NCI-H345 (cell line): ENCODE data around the gene HYAL4.
"Not testable (repeated sequence)": the region's sequence is repeated elsewhere in the genome, so short reads cannot be mapped to it uniquely, and the experiment has no call there.

ENCODE experiments used
- DNase-seq: peaks from one replicate; lab custom pipeline; 2025; lab: John Stamatoyannopoulos, UW

The HYAL4 gene

DNA sequence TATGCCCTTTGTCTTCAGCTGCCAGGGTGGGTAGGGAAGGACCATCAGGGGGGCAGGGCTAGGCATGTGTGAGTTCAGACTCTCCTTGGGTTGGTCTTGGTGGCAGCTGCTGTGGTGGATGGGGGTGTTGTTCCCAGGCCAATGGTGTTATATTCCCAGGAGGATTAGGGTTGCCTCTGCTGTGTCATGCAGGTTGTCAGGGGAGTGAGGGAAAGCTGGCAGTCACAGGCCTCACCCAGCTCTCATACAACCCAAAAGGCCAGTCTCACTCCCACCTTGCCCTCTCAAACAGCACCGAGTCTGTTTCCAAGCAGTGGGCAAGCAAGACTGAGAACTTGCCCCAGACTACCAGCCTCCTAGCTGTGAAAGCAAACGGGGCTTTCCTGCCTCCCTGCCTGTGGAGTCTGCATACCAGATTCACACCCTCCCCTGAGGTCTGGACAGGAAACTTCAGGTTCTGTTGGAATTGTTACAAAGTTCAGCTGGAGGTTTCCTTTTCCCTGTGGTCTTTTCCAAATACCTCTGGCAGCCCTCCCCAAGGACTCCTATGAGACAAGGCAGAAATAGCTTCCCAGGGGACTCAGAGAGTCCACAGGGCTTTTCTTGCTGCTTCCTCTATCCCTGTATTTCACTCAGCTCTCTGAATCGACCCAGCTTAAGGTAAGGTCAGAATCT is 1.4 kb downstream of the HYAL4 start:
- DNase-seq = peak; percentile 60

DNA sequence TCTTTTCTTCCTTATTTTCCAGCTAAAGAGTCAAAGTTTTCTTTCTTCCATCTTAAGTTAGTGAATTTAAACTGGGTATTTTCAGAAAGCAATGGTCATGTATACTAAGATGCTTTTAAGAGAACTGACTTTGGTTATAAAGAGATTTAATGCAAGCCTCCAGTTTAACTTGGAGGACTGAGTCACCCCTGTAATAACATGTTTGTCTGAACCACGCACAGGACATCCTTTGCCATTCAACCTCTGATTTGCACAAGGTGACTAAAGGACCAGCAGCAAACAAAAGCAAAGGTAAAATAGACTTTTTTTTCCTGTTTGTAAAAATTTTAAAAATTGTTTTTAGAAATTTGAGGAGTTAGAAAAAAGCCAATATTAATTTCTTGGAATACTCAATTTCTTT is 2.9 kb downstream of the HYAL4 start:
- DNase-seq = no peak

DNA sequence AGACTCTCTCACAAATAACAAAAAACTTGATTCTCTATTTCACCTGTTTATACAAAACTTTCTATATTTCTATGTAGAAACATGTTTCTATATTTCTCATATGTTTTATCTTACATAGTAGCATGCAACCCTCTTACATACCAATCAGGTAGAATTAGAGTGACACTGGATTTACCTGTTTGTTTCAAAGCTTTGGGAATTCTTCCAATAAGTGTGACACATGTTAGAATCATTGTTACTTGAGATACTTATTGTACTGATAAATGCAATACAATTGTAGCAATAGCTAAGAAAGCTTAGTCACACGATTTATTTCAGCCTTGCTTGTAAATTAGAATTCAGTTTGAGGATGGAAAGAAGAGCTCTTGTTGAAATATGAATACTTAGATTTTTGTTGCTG is 4.9 kb downstream of the HYAL4 start:
- DNase-seq = no peak

DNA sequence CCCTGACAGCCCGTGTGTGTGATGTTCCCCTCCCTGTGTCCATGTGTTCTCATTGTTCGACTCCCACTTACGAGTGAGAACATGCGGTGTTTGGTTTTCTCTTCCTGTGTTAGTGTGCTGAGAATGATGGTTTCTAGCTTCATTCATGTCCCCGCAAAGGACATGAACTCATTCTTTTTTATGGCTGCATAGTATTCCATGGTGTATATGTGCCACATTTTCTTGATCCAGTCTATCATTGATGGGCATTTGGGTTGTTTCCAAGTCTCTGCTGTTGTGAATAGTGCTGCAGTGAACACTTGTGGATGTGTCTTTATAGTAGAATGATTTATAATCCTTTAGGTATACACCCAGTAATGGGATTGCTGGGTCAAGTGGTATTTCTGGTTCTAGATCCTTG is 6.4 kb downstream of the HYAL4 start:
- not testable (repeated sequence) for DNase-seq

DNA sequence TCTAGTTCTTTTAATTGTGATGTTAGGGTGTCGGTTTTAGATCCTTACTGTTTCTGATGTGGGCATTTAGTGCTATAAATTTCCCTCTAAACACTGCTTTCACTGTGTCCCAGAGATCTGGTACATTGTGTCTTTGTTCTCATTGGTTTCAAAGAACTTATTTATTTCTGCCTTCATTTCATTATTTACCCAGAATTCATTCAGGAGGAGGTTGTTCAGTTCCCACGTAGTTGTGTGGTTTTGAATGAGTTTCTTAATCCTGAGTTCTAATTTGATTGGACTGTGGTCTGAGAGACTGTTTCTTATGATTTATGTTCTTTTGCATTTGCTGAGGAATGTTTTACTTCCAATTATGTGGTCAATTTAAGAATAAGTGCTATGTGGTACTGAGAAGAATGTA is 9.3 kb downstream of the HYAL4 start:
- not testable (repeated sequence) for DNase-seq

DNA sequence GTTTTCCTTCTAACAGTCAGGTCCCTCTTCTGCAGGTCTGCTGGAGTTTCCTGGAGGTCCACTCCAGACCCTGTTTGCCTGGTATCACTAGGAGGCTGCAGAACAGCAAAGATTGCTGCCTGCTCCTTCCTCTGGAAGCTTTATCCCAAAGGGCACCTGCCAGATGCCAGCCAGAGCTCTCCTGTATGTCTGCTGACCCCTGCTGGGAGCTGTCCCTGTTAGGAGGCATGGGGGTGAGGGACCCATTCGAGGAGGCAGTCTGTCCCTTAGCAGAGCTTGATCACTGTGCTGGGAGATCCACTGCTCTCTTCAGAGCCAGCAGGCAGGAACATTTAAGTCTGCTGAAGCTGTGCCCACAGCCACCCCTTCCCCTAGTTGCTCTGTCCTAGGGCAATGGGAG is 11.5 kb downstream of the HYAL4 start:
- DNase-seq = not testable (repeated sequence)

DNA sequence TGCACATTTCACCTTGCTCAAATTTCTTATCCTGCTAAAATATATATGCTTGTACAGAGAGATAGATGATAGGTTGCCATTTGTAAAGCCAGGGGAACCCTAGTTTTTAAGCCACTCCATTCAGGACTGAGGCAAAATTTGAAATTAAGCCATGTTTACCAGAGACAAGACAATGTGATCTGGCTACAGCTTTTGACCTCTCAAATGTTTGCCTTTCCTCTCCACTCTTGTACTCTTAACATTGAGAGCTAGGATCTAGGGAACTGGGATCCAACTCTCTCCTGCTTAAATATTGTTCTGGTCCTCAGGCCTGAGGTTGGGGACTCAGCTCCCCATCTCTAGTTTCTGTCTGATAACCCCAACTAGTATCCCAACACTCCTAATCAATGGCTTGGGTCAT is 15.9 kb downstream of the HYAL4 start:
- DNase-seq = no peak

- DNase-seq = no peak
Observed at GRCh38 chr7:123862775-123863174, 17.8 kb downstream of the HYAL4 start.

DNA sequence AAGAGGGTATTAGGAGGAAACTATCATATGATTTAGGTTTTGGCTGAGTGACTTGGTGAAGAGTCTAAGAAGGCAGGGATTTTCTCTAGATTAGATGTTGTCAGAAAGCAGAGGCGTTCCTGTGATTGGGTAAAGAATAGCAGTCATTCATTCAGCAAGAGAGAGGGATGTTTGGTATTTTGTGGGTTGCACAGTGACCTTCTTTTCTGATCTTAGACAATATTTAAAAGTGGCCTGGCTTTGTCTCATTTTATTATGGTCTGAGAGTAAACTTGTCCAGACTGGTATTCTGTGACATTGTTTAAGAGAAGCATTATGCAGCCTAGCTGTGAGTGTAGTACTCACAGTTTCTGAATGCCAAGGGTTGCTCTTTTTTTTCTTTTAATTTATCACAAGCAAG is 18.5 kb downstream of the HYAL4 start:
- no peak for DNase-seq

GRCh38 chr7:123864012-123864411 is 19.0 kb downstream of the HYAL4 start:
- no peak for DNase-seq

DNA sequence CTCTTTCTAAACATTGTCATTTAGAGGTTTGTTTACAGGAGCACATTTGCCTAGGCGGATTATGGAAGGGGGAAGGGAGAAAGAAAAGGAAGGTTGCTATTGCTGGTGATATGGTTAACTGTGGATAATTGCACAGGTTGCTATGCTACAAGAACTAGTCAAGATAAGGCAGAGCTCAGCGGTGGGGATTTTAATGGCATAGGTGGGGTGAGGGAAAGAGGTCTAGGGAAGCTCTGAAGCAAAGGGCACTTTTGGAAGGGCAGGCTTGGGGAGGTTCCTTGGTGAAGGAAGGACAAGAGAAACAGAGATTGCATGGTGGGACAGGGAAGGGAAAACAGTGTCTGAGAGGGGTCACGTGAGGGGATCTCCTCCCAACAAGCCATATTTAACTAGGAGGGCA is 19.5 kb downstream of the HYAL4 start:
- no peak for DNase-seq

DNA sequence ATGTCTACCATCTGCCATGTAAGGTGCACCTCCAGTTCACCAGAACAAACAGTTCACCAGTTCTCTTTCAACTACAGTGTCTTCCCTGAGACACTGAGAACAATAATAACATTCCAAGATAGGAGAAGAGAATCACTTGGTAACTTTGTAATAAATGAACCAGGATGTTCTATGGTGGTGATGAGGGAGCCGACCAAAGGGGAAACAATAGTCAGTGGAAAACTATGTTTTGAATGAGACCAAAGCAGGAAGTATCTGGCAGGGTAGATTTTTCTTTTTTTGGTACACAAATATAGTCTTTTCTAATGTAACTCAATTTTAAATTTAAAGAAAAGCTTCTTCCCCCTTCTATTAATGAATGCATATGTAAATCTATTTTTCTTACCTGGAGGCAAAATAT is 20.0 kb downstream of the HYAL4 start:
- no peak for DNase-seq

DNA sequence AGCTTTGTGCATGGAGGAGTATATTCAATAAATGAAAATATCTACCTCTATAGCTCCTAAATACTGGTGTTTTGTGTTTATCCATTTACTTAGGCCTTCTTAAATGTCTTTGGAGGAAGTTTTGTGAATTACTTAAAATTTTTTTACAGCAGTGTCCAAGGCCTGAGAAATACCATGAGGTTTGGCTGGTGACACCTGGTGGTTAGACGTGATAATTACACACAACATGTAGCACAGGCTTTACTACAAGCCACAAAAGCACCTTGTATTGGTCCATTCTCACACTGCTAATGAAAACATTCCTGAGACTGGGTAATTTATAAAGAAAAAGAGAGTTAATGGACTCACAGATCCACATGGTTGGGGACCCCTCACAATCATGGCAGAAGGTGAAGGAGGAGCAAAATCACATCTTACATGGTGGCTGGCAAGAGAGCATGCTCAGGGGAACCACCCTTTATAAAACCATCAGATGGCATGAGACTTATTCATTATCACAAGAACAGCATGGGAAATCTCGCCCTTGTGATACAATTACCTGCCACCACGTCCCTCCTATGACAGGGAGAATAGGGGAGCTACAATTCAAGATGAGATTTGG is 20.6 kb downstream of the HYAL4 start:
- DNase-seq = peak; percentile 67

DNA sequence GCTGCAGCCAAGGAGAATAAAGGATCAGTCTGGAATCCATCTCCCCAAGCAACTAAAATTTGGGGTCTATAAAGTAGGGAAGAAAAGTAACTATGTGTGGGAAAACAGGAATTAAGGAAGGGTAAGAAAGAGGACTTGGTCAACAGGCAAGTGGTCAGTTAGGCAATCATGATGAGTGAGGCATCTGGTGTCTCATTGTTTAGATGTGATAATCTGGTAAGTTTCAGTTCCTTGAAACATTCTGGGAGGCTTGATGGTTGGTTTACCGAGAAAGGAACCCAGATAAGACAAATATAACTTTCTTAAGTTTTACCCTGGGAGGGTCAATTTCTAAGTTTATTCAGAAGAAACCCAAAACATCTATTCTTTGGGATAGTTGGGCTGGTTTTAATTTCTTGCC is 22.3 kb downstream of the HYAL4 start:
- no peak for DNase-seq

GRCh38 chr7:123871998-123872867 is 27.3 kb downstream of the HYAL4 start:
- peak; percentile 76 for DNase-seq

DNA sequence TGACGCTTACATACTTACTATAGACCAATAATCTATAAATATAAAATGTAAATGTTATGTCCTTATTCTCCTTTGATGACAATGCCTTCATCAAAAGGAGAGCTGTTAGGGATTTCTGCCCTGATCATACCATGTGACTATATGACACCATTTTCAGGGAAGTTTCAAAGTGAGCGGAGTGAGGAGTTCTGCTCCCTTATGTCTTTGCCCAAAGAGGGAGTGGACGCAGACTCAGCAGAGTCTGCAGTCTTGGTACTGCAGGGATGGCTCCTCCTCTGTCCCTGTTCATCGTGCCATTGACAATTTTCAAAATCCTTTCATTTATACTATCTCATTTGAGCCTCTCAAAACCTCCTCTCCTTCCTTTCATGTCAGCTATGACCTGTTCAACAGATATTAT is 27.9 kb downstream of the HYAL4 start:
- no peak for DNase-seq

DNA sequence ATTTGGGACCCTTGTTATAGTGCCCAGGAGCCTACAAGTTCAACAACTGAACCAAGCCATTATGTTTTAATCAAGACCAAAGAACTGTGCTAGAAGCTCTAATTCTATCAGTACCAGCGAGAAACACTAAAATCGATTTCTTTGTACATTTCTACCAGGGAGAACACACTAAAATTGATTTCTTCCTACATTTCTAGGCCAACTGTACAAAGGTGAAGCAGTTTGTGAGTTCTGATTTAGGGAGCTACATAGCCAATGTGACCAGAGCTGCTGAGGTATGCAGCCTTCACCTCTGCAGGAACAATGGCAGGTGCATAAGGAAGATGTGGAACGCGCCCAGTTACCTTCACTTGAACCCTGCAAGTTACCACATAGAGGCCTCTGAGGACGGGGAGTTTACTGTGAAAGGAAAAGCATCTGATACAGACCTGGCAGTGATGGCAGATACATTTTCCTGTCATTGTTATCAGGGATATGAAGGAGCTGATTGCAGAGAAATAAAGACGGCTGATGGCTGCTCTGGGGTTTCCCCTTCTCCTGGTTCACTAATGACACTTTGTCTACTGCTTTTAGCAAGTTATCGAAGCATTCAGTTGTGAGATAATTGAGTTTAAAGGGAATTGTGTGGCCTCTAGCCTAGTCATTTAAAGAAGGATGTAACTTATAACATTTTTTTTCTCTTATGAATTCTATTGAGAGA is 31.7 kb downstream of the HYAL4 start:
- no peak for DNase-seq

DNA sequence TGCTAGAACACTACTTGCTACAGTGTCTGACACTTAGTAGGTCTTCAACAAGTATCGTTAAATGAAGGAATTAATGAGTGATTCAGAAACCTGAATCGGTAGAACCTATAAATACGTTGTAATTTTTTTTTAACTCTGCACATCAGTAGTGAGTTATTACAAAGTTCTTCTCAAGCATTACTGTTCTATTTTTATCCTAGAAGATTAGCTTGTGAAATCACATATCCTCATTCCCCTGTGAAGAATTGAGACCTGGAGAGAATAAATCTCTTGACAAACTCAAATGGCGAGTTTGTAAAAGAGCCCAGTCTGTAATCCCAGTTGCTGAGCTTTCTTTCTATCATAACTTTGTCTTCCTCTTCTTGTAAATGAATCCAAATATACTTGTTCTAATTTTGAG is 34.7 kb downstream of the HYAL4 start:
- no peak for DNase-seq

DNA sequence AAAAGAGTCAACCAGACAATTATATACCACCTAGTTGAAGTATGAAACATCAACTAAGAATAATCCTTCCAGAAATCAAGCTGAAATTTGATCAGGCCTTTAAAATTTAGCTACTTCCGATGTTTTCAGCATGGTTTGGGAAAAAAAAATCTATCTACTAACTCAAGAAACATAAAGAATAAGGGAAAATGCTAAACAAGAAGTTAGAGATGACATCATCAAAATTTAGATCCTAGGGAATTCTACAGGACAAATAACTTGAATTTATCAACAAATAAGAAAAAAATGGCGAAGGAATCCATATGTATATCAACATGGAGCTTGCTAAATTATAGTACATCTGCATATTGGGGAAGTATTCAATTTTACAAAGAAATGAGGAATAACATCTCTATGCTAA is 36.3 kb downstream of the HYAL4 start:
- DNase-seq = no peak

DNA sequence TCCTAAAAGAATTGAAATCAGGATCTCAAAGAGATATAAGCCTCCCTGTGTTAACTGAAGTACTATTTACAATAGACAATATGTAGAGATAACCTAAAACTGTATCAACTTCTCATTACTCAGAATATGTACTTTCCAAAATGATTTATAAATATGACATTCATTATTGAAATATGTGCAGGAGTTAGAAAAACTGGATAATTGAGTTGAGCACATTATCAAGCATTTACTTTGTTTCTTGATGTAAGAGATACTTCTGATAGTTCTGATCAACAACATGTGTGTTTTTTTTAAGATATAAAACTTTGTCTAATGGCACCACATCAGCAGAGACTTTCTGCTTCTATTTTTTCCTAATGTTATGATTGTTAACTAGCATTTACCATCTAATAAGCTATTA is 38.2 kb downstream of the HYAL4 start:
- no peak for DNase-seq

DNA sequence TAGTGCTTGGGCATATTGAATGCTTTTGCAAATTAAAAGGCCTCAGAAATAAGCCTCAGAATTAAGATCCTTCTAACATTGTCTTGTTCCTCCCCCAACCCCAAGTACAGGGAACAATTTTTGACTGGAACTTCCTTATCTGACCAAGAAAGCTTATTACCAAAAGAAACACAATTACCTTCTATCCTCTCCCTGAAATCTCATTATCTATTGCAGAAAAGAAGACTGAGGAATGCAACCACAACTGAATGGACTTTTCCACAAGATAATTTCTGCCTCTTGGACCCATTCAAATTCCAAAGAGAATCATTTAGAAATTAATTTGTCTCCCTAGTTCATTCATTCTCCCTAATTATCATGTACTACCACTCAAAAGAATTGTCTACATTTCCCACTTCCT is 43.2 kb downstream of the HYAL4 start:
- DNase-seq = no peak

DNA sequence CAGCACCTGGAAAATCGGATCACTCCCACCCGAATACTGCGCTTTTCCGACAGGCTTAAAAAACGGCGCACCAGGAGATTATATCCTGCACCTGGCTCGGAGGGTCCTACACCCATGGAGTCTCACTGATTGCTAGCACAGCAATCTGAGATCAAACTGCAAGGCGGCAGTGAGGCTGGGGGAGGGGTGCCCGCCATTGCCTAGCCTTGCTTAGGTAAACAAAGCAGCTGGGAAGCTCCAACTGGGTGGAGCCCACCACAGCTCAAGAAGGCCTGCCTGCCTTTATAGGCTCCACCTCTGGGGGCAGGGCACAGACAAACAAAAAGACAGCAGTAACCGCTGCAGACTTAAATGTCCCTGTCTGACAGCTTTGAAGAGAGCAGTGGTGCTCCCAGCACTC is 49.8 kb downstream of the HYAL4 start:
- DNase-seq = not testable (repeated sequence)

- no peak for DNase-seq
Observed at GRCh38 chr7:123901101-123901500, 56.1 kb downstream of the HYAL4 start.
